GM19463 (cell line): Measurements from ENCODE around the gene KLF1.
"Not testable (repeated sequence)": the region's sequence is repeated elsewhere in the genome, so short reads cannot be mapped to it uniquely, and the experiment has no call there.

Experiments
- ATAC-seq: cut with Tn5 transposase; IDR thresholded peaks from one replicate; pipeline ENCODE4 v1.9.1; 2021; ENCODE audit warnings: mild to moderate bottlenecking, moderate library complexity; ENCODE audit not compliant: unreplicated experiment

The KLF1 gene

DNA sequence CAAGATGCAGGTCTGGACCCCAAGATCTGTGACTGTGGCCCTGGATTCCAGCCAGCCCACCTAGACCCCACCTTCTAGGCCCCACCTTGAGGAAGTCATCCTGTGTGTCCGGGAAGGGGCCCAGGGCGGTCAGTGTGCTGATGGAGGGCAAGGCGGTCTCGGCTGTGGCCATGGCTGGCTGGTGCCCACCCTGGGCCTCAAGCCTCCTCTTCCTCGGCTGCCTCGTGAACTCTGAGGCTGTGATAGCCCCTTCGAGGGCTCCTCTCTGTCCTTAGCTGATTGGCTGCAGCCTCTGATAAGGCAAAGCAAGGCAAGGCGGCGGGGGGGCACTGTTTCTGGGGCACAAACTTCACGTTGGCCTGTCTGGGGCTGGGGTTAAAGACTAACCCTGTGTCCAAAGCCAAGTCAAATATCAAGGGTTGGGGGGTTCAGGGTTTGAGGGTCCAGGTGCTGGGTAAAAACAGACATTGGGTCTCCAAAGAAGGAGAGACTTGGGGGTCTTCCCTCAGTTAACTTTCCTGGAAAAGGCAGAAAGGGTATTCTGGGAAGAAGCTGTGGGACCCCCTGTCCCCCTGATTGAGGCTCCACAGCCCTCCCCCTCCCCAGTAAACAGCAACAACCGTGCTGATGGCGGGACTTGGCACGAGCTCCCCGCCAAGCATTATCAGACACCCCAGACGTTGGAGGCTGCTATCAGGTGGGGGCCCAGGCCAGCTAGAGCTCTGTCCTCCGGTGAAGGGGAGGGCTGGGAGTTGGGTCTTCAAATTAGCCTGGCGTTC lies at the start of gene KLF1:
Gene KLF1, minus strand, starts transcription at position 233 of the 779 bp plus-strand sequence. Its CDS starts 61 bp downstream, at position 172.
- ATAC-seq, result no peak

DNA sequence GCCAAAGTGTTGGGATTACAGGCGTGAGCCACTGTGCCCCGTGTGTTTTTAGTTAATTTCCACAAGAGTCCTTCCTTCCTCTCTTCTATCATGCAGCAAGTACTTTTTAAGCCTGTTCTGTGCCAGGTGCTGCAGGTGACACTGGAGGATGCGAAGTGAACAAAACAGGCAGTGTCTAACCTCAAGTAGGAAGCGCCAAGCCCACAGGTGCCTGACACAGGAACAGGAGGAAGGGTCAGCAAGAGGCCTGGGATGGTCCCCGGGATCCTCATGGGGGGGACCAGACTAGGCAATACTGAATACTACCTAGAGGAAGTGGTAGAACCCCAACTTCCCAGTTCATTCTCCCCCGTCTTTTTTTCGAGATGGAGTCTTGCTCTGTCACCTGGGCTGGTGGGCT lies 49.6 kb upstream of the KLF1 start:
- ATAC-seq, result no peak

DNA sequence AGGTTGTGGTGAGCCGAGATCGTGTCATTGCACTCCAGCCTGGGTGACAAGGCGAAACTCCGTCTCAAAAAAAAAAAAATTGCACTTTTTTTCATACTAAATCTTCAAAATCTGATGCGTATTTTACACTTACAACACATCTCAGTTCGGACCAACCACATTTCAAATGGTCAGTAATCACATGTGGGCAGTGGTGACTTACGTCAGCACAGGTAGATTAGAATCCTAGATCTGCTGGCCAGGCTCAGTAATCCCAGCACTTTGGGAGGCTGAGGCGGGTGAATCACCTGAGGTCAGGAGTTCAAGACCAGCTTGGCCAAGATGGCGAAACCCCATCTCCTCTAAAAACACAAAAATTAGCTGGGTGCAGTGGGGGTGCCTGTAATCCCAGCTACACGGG lies 48.1 kb upstream of the KLF1 start:
- ATAC-seq, result no peak

DNA sequence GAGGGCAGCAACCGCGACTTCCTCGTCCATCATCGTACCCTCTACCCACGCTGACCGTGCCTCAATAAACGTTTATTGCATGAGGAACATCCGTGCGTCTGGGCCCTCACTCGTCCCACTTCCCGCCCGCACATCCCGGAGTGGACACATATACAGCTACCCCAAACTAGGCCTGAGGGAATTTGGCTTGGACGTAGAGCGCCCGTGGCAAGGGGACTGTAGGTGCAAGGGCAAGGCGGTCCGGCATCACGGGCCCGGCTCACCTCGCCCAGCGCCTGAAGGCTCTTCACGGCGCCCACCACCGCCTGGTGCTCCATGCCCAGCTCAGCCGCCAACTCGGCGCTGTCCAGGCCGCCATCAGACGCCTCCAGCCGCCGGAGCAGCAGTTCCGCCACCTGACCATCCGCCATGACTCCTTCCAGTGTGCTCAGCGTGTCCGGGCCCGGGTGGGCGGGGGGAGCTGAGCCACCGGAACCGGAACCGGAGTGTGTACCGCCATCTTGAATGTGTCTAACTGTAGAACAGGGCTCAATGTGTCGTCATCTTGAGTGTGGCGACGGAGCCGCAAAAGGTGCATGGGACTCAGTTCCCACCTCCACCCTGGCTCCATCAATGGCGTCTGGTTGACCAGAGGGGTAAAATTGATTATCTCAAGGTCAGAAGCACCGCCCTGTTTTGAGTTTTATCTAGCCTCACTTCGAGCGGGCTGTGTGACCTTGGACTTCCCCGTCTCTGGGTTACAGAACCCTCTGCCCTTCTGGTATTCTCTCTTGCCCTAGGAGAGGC lies 46.5 kb upstream of the KLF1 start, which contains the start of gene FARSA:
Gene FARSA, minus strand, starts transcription at position 425 of the 786 bp plus-strand sequence. Its CDS starts 15 bp downstream, at position 410.
- peak; percentile 38 for ATAC-seq

DNA sequence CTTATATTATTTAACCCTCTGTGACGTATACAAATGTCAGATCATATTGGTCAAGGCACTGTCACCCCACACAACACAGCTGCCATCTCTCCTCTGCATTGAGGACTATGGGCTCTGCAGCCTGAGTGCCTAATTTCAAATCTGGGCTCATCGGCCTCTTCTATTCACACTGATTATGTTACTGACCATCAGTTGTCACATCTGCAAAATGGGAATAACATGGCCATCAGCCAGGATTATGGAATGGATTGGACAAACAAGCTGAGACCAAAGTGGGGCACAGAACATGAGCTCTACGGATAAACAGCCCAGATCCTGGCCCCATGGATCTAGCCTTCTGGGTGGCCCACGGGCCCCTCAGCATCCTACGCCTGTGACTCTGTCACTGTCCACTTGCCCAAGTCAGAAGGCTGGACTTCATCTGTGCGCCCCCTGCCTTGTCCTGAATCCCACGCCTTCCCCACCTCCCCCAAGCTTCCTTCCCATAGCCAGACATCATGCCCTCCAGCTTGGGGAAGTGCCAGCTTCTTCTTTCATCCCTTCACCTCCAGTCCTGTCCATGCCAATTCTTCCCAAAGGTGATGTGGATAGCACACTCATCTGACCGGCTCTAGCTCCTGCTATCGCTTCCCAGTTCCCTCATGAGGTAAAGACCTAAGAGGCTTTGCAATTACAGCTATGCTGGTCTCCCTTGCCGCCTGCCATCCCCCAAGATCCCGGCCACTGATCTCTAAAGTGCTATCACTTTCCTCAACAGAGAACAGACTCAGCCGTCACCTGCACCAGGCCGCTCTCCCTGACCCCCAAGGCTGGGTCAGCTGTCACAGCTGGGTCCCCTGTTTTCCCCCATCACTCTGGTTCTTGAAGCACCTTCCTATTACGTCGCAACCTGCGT lies 45.6 kb upstream of the KLF1 start:
- ATAC-seq, result no peak

DNA sequence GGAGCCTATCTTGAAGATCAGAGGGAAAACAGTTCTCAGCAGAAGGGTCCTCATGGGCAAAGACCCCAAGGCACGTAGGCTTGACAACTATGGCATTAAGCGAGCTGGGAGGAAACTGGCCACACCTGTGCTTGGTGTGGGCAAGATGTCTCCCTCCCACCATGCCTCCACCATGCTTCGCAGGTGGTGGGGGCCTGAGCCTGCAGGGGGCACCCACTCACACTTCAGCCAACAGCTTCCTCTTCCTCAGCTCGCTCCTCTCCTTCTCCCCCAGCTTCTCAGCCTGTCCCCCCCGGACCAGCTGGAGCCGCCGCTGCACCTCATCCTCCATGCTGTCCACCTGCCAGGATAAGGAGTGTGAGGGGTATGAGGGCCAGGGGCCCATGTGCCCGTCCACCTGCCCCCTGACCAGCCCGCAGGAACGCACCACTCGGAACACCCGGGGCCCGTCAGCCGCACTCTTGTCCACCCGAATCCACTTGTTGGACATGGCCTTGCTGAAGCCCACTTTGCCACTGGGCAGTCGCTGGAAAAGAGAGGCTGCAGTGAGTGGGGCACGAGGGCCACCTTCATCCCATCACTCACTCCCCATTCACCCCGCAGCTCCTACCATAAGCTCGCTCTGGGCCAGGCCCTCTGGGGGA lies 43.1 kb upstream of the KLF1 start:
- no peak for ATAC-seq

DNA sequence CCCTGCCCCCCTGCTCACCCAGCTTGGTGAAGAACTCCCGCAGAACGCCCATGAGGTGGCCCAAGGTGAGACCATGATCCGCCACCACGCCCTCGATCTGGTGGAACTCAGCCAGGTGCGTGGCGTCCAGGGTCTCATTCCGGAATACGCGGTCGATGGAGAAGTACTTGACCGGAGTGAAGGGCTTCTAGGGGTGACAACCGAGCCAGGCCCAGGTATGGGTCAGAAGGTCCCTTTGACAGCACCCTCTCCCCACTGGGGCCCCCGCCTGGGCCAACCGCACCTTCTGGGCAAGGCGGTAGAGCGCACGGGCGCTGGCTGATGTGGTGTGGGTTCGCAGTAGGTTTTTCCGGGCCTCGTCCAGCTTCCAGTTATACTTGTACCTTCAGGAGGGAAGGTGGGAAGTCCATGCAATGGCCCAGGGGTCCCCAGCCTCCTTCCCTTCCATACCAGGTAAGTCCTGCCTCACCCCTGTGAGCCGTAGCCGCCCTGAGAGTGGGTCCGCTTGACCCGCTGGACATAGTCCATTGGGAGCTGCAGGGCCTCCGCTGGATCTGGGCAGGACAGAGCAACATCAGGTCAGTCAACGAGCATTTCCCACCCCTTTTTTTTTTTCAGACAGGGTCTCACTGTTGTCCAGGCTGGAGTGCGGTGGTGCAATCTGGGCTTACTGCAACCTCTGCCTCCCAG lies 37.8 kb upstream of the KLF1 start:
- ATAC-seq, result no peak

DNA sequence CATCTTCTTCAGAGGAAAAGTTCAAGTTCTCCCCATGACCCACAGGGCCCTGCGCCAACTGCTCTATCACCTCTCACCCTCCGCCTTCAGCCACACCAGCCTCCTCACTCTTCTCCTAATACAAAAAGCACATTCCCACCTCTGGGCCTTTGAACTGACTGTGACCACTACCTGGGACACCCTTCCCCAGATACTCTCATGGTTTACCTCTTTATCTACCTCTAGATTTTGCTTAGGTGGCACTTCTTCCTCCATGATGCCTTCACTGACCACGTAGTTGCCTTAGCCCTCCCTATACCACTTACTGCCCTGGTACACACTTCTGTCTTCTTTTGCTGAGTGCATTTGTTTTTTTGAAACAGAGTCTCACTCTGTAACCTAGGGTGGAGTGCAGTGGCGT lies 36.0 kb upstream of the KLF1 start:
- no peak for ATAC-seq

DNA sequence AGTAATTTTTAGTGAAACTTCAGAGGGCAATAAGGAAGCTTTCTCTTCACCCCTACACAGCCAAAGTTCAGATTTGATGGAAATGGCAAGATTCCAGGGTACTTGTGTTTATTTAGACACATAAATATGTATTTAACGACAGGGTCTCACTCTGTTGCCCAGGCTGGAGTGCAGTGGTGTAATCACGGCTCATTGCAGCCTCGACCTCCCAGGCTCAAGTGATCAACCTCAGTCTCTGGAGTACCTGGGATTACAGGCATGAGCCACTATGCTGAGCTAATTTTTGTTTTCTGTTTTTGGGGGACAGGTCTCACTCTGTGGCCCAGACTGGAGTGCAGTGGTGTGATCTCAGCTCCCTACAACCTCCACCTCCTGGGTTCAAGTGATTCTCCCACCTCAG lies 34.0 kb upstream of the KLF1 start:
- no peak for ATAC-seq

DNA sequence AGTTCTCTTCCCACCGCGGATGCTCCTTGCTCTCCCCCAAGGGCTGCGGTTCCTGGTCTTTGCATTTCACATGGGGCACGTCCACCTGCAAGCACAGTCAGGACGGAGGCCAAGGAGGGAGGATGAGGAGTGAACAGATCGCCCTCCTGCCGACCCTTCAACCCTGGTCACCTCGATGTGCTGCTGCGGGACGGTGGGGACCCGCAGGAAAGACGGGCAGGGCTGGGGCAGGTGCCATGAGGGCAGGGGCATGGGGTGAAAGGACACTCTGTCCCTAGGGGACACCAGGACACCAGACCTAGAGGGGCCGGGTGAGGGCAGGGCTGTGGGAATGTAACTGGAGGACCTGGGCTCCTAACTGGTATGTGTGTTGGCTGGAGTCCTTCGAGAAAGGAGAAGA lies 31.3 kb upstream of the KLF1 start:
- ATAC-seq, result no peak

DNA sequence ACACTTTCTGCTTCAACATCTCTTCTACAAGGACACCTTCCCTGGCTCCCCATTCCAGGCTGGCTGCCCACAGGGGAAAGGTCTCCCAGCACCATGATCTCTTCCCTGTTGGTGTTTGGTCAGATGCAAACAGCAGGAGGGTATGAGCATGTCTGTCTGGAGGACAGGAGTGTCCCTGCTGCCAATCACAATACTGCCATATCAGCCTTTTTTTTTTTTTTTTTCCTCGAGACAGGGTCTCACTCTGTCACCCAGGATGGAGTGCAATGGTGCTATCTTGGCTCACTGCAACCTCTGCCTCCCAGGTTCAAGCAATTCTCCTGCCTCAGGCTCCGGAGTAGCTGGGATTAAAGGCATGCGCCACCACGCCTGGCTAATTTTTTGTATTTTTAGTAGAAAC lies 28.9 kb upstream of the KLF1 start:
- ATAC-seq, result not testable (repeated sequence)

DNA sequence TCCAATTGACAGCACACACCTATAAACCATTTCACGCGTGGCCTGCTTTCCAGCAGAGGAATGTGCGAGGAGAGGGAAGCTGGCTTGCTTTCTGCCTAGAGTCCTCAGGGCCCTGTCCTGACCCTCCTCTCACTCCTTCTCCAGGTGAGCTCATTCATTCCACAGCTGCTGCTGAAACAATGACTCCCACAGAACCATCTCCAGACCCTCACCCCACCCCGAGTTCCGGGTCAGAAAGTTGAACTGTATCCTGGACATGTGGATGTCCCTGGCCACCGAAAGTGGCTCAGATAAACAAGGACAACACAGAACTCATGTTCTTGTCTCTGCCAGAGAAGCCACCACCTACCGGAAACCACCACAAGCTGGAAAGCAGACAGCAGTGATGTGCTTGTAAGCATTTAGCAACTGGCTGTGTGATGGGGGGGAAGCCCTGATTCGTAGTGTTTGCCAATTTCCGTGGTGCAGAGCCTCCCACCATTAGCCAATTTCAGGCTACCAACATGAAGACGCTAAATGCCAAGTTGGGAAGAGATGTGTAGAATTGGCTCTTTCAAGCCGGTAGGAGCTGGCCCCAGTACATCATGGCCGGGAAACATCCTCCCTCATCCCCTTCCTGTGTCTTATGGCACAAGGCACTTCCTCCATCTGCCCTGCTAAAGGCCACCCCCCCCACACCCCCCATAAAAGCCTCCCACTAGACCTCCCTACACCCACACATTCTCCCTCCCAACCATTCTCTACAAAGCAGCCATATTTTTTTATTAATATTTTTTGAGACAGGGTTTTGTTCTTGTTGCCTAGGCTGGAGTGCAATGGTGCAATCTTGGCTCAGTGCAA lies 27.1 kb upstream of the KLF1 start:
- no peak for ATAC-seq

DNA sequence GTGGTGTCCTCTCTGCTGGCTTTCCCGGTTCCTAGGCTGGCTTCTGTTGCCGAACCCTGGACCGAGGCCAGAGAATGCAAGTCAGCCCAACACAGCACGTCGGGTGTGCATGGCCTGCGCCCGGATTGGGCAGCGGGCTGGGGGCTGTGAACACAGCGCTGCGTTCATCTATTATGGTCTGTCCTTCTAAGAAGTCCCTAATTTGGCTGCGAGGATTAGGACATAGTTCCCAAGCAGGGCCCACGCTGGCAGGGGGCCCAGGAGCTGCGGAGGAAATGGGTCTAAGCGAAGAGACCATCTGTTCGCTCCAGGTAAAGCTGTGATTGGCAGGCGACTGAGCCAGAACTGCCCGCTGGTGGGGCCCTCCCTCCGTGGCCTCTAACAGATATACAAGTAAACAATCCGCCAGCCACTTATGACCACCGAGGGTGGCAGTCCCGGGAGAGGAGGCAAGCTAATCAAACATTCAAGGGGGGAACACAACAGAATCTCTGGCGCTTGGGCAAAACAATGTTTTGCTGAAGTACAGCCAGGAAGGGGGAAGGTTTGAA lies 26.1 kb upstream of the KLF1 start:
- no peak for ATAC-seq

DNA sequence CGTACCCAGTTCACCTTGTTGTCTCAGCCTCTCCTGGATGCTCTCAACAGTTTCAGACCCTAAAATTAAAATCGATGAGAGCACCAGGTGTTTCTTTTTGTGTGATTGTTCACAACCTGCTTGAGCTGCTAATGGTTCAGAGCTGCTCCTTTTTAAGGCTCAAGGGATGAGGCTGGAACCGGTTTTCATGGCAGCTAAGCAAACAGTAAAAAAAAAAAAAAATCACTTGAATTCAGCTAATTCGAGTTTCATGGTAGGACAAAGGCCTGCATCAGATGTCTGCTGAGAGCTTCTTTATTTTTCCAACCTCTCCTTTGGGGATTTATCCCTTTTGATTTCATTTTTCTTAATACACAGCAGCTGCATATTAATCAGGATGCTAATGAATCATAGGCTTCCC lies 25.6 kb upstream of the KLF1 start:
- no peak for ATAC-seq

DNA sequence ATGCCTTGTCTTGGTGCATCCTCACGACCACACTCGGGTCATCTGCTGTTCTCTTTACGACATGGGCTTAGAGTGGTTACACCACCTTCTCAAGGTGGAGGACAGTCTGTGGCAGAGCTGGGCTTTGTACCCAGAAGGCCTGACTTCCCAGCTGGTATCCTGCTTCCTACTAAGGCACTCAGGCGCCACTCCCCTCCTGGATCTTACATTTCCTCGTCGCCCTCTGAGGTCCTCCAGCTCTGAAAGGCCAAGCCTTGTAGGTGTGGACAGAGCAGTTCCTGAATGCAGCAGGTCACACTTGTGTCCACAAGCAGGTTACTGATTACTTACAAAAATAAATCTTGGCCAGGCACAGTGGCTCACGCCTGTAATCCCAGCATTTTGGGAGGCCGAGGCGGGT lies 20.2 kb upstream of the KLF1 start:
- no peak for ATAC-seq

DNA sequence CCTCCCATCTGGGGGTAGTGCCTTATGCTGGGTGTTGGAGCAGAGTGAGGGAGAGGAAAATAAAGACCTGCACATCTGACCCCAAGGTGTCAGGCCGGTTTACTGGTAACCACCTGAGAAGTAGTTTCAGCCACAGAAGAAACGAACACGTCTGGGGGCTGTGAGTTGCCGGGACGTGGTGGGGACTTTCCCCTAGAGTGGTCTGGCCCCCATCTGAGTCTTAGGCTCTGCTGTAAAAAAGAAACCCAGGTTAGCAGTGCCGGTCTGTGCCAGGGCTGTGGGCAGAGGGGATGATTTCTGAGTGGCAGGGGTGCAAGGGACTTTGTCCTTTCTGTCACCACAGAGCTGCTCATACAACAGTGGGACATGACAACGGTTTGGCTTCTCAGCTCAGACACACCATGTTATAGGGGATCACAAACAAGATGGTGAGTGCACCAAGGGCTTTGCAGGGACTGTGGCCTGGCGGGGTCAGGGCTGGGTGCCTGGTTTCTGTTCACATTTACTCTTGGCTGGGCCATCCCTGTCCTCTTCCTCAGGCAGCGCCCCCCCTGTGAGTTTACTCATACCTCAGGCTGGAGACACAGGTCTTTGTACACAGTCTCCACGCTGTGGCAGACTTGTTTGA lies 13.0 kb upstream of the KLF1 start:
- peak; percentile 77 for ATAC-seq

DNA sequence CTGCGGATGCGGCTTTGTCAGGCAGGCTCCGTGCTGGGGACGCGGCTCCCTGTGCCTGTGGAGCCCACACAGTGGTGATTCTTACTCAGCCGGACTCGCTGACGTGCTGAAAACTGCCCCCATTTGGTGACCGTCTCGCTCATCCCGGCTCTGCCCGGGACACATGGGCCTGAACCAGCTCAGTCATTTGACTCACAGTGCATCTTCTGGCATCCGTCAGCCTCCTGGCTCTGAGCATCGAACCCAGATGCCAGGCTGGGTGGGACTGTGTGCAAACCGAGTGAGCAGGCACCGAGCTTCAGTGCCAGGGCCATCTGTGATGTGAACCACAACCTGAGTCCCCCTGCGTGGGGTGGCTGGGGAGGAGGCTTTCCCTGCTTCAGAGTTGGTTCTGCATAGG lies 9.5 kb upstream of the KLF1 start:
- ATAC-seq, result no peak

DNA sequence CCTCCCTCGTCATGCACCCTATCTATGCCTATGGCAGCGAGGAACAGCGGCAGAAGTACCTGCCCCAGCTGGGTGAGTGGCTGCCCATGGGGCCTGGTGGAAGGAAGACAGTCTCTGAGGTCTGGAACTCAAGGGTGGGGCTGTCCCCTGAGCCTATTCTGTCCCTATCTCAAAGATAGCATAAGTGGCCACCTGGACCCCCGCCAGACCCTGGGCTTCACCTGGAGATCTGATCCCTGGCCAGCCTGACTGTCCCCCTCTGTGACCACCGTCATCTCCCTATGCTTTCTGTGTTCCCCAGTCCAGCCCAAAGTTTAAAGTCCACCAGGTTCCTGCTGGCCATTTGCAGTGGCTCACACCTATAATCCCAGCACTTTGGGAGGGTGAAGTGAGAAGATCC lies 6.6 kb upstream of the KLF1 start:
- no peak for ATAC-seq
